GM18520 (cell line): ENCODE measurements around the gene ACOX3.
"Not testable (repeated sequence)": the region's sequence is repeated elsewhere in the genome, so short reads cannot be mapped to it uniquely, and the experiment has no call there.

ENCODE experiments used
- ATAC-seq: cut with Tn5 transposase; IDR thresholded peaks from one replicate; pipeline ENCODE4 v1.9.1; 2021; ENCODE audit not compliant: unreplicated experiment

ACOX3 gene

DNA sequence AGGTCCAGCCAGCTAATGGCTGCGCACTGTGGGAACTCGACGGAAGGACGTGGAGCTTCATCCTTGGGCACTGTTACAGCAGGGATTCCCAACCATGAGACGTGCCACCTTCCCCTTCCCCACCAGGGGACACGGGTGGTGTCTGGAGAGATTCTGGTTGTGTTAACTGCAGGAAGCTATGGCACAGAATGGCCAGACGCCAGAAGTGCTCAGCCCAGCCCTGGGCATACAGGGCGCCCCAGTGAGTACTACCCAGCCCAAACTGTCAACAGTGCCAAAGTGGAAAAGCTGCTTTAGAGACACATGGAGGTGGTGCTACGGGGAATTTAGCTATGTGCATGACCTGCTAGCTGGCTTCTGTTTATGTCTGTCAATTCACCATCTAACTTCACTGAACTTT is 32.8 kb downstream of the ACOX3 start:
- no peak for ATAC-seq

DNA sequence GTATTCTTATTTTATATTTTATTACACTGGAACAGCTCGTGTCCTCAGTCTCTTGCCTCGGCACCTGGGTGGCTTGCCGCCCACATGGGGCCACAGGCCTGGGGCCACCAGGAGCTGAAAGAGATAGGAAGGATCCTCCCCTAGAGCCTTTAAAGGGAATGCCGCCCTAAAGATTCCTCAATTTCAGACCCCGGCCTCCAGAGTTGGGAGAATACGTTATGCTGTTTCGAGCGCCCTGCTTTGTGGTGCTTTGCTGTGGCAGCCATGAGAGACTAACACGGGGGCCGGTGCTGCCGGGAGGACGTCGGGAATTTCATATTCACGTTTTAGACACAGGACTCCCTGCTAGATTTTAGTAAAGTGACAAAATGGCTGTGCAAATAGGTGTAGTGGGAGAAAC is 33.2 kb downstream of the ACOX3 start:
- no peak for ATAC-seq

DNA sequence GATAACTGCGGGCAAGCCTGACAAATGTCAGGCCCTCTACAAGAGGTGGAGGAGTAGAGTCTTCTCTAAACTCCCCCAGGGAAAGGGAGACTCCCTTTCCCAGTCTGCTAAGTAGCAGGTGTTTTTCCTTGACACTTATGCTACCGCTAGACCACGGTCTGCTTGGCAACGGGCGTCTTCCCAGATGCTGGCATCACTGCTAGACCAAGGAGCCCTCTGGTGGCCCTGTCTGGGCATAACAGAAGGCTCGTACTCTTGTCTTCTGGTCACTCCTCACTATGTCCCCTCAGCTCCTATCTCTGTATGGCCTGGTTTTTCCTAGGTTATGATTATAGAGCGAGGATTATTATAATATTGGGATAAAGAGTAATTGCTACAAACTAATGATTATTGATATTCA is 33.6 kb downstream of the ACOX3 start:
- ATAC-seq: not testable (repeated sequence)

DNA sequence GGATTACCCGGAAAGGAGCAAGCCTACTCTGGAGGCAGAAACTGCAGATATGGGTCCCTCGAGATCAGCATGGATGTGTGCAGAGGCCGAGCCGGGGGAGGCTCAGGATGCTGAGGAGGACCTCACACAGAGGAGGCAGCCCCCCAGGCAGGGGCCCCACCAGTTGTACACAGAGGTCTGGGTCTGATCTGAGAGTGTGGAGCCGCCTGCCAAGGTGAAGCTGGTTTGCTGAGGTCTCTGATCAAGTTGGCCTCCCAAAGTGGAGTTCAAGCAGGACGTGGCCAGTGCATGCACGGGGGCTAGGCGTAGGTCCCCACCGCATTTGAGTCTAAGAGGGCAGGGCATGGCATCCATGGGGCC is 35.0 kb downstream of the ACOX3 start:
- ATAC-seq: no peak

- no peak for ATAC-seq
Observed at GRCh38 chr4:8404791-8405515, 35.6 kb downstream of the ACOX3 start.

DNA sequence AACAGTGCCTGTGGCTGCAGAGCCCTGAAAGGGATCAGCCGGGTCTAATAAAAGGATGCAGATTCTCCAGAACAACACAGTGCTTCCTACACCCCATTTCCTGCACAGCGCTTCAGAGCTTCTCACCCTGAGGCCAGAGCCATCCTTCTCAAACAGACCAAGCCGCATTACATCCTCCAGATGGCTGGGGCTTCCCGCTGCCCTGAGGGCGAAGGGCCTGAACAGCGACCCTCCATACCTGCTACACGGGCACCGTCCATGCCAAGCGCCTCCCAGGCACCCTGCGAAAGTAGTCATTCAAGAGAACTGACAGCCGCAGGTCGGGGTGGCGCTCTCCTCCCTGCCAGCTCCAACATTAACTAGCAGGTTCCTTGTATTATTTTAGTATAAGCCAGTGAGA is 36.5 kb downstream of the ACOX3 start:
- ATAC-seq: no peak

DNA sequence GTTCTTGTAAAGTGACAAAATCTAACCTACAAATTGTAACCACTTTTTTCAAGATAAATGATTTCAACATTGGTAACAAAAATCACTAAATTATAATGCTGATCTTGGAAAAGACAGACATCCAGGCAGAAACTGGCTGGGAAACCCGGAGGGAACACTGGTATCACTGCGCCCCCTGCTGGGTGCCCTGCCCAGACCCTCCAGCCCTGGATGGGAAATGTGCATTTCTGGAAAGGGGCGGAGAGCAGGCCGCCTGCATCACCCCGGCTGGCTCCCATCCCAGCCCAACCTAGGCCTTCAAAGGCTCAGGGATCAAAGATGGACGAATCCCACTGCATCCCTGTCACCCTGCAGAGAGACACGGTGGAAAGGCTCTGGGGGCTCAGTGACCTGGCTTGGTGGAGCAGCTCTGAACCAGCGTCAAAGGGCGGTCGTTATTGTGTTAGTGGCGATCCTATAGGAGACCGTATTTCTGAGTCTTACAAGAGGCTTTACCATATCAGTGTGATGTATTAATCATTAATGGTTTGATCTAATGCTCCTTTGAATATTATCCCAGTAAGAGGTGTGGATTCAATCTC is 37.3 kb downstream of the ACOX3 start:
- no peak for ATAC-seq

GRCh38 chr4:8402640-8403039 is 37.9 kb downstream of the ACOX3 start:
- ATAC-seq: no peak

DNA sequence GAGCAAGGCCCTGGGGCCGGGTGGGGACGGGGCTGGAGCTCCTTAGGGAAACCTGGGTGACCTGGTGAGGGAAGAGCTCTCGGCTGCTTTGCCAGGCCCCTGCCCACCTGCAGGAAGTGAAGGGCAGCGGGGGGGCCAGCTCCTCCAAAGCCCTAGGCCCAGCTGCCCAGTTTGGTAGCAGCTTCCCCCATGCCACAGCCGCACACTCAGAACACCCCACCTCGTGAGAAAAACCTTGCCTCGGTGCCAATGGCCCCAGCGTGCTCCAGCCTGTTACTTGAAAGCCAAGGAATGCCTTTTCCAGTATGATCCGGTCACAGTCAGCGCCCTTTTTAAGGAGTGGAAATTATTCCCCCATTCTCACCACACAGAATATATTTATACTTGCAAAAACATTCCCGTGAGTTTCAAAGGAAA is 38.3 kb downstream of the ACOX3 start:
- ATAC-seq: no peak

DNA sequence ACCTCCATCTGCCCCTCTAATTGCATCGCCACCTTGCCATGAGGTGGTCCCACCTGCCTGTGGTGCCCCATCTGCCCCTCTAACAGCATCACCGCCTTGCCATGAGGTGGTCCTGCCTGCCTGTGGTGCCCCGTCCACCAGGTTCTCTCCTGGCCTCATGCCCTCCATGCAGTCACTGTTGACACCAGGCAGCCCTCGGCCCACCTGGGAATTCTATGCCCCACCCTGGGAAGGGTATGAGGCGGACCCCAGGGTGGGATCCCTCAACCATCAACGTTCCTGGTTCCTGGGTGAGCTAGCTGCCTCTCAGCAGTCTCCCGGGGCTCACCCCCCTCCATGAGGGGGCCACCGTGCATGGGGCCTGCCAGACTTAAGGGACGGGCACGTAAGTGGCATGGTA is 38.9 kb downstream of the ACOX3 start:
- ATAC-seq: no peak

GRCh38 chr4:8400632-8401325 is 39.7 kb downstream of the ACOX3 start:
- no peak for ATAC-seq

DNA sequence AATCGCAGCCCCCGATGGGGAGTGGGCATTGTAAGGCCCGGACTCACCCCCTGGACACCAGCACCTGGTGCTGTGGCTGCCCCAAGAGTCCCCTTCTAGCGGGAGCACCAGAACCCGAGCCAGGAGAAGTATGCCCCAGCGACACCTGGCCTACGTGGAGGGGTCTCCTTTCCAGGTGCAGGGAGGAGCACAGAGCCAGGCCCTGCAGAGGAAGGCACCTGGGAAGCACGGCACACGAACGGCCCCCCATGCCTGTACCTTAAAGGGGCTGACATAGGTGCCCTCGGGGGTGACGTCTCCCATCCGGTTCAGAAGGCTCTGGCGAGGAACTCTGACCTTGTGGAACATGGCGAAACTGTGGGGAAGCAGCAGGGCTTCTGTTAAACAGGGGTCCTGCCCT is 41.2 kb downstream of the ACOX3 start:
- ATAC-seq: no peak

DNA sequence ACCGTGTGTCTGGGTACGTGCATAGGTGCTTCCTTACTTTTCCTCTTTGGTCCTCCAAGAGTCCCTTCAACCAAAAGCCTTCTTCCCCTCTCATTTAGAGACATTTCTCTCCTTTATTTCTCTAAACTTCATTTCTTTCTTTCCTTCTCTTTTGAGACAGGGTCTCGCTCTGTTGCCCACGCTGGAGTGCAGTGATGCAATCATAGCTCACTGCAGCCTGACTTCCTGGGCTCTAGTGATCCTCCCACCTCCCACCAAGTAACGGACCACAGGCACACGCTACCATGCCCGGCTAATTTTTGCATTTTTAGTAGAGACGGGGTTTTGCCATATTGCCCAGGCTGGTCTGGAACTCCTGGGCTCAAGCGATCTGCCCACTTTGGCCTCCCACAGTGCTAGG is 42.2 kb downstream of the ACOX3 start:
- ATAC-seq: no peak

- ATAC-seq: no peak
Observed at GRCh38 chr4:8396762-8397406, 43.6 kb downstream of the ACOX3 start.

DNA sequence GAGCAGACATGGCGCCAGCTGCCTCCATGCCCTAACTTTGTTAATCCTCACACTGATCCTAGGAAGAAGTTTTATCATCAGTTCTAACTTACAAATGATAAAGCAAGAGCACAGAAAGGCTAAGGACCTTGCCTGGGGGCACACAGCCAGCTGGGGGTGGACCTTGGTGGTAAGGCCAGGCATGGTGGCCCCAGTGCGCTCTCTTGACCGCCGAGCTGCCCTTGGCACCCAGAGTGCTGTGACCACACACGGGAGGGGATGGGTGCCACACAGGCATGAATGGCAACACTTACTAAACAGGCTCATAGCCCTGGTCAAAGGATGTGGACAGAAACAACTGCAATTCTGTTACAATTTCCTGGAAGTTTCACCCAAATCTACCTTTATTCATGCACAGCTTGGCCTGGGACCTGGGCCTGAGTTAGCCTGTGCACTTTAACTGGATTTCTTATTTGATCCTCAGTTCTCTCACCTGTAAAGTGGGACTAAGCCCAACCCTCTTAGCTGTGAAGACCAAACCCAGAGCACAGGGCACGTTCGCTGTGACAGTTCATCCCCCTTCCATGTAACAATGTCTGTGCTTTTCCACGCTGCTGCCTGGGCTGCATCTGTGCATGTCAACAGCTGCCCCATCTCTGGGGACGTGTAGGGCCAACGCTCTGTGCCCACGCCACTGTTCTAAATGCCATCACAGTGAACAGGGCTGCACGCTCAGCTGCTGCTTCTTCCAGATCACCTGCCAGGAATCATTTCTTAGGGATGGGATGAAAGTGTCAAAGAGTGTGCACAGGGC is 44.8 kb downstream of the ACOX3 start:
- no peak for ATAC-seq

DNA sequence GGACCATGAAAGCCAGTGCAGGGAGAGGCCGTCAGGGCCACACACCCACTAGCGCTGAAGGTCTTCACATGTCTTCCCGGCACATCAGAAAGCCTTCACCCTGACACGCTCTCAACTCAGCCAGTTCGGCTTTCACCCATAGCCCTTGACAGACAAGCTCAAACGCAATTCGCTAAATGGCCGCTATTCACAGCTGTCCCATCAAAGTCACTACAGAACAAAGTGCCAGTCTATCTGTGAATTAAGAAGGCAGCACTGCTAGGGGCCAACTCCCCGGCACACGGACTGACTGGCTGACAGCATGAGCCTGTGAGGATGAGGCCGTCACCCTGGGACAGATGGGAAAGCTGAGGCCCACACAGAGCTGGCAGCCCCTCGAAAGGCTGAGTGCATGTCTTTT is 45.7 kb downstream of the ACOX3 start:
- ATAC-seq: no peak

- no peak for ATAC-seq
Observed at GRCh38 chr4:8394061-8394519, 46.4 kb downstream of the ACOX3 start.

DNA sequence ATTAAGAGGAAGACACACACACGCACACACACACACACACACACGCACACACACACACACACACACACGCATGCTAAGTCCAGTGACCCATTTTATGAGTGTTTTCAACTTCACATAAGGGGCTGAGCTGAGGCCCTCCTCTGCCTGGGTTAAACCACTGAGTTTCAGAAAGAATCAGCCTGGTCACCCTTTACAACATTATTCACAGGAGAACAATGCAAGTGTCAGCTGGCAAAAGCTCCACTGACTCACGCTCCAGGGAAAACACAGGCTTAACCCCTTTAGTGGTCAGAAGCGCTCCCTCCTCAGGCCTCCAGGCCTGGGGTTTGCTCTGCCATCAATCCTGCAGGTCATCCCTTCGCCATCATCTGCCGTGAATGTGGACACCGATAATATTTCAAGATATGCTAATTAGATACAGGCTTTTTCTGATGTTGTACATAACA is 46.9 kb downstream of the ACOX3 start:
- no peak for ATAC-seq

GRCh38 chr4:8392591-8393190 is 47.8 kb downstream of the ACOX3 start:
- ATAC-seq: no peak

DNA sequence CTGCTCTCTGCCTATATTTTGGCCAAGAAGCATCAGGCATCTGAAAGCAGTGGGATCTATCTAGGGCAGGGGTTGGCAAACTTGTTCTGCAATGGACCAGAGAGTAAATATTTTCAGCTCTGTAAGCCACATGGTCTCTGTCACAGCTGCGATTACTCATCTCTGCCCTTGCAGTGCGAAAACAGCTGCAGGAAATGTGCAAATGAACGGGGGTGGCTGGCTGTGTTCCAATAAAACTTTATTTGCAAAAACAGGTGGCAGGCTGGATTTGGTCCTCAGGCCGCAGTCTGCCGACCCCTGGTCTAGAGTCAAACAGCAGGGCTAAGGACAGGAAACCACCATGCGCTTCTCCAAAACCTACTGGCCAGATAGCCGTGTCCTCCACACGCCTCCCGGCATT is 48.6 kb downstream of the ACOX3 start:
- ATAC-seq: peak; percentile 88

DNA sequence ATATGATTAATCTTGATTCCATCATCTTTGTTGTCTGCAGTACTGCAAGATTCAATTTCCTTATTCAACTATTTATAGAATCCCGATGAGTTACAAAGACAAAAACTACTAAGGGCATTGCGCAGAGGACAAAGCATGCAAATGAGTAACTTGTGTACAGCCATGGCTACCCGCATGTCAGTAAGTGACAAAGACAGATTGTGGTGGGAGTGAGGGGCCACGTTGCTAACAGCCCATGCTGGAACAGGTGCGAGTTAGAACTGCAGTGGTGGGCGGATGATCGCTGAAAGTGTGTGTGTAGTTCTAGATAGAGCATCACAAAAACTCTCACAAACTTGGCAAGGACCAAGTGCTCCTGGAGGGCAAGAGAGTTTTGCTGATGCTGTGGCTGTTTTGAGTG is 49.5 kb downstream of the ACOX3 start:
- ATAC-seq: no peak
